GM12878 (cell line): ENCODE measurements around the gene FIBCD1. TPM values are rescaled to one million over a fixed set of nuclear protein-coding genes. Genes with fewer than 3 reads are reported as not detected.

ENCODE experiments used
- ATAC-seq: fragments of 200-7000 bp; cut with Tn5 transposase; 3 replicates; pipeline ENCODE4 v1.9.1; 2020; ENCODE audit warnings: mild to moderate bottlenecking, moderate library complexity
- BruUV-seq: library from RNA; stranded (reverse); fragments of 400-500 nt; replicated peaks from 2 replicates; lab custom pipeline; 2021; lab: Mats Ljungman, UMichigan
- CTCF ChIA-PET: fragments of 300-600 bp; sonication (Branson Sonifier 250); formaldehyde crosslinking; extraction: SDS; loops from one replicate; lab custom pipeline; 2021; ENCODE audit warnings: inconsistent platforms; lab: Yijun Ruan, JAX
- POLR2A ChIA-PET: fragments of 350-600 bp; formaldehyde crosslinking; extraction: SDS; loops from one replicate; lab custom pipeline; 2021; ENCODE audit warnings: inconsistent platforms; lab: Charles Lee
- RAD21 ChIA-PET: fragments of 300-600 bp; sonication (Branson Sonifier 250); formaldehyde crosslinking; loops from one replicate; lab custom pipeline; 2023; ENCODE audit warnings: antibody characterized with exemption; ENCODE audit not compliant: unreplicated experiment; lab: Charles Lee
- SMC1A ChIA-PET: fragments of 300-600 bp; sonication (Branson Sonifier 250); formaldehyde crosslinking; loops from one replicate; lab custom pipeline; 2023; ENCODE audit not compliant: unreplicated experiment, uncharacterized antibody; lab: Charles Lee
- DNase-seq: peaks from one replicate; pipeline ENCODE4 v3.0.0-alpha.2; 2011; ENCODE audit warnings: low read depth, low spot score
- FAIRE-seq: peaks from 3 replicates; lab custom pipeline; 2011; peaks lifted over from hg19 to GRCh38; lab: Jason Lieb, UNC
- H2AFZ ChIP-seq: 2 replicates; pipeline ENCODE4 v1.6.0; 2011; ENCODE audit warnings: low read depth, low read length, control low read depth; ENCODE audit not compliant: control insufficient read depth
- H3K27ac ChIP-seq: 2 replicates; pipeline ENCODE4 v1.5.1; 2011; ENCODE audit warnings: control low read depth; ENCODE audit not compliant: control insufficient read depth, insufficient read depth
- H3K27me3 ChIP-seq, 2 experiments: replicated peaks in 1 of 2; 2 replicates each; pipeline versions ENCODE4 v1.6.0 to v1.6.1; 2011; ENCODE audit warnings: low read length in 1 of 2; ENCODE audit not compliant: control insufficient read depth in 2 of 2, insufficient read depth in 2 of 2
- H3K36me3 ChIP-seq, 2 experiments: 2 replicates each; pipeline ENCODE4 v1.5.1; 2011; ENCODE audit warnings: low read length in 1 of 2; ENCODE audit not compliant: control insufficient read depth in 2 of 2, insufficient read depth in 2 of 2
- H3K4me1 ChIP-seq: 2 replicates; pipeline ENCODE4 v1.6.1; 2011; ENCODE audit warnings: mild to moderate bottlenecking, low read length, moderate library complexity, mixed read lengths; ENCODE audit not compliant: control insufficient read depth, insufficient read depth
- H3K4me2 ChIP-seq: 2 replicates; pipeline ENCODE4 v1.6.0; 2011; ENCODE audit warnings: control low read depth; ENCODE audit not compliant: control insufficient read depth, insufficient read depth
- H3K4me3 ChIP-seq: fragments of 200-600 bp; sonication (generic); 2 replicates; pipeline ENCODE4 v1.5.1; 2016
- H3K79me2 ChIP-seq: 2 replicates; pipeline ENCODE4 v1.6.0; 2011; ENCODE audit warnings: low read length; ENCODE audit not compliant: control insufficient read depth, insufficient read depth
- H3K9ac ChIP-seq: 2 replicates; pipeline ENCODE4 v1.8.0; 2011; ENCODE audit warnings: low read length, control low read depth, mixed read lengths; ENCODE audit not compliant: control insufficient read depth, insufficient read depth
- H3K9me3 ChIP-seq: replicated peaks from 3 replicates; pipeline ENCODE4 v1.5.1; 2011; ENCODE audit warnings: mild to moderate bottlenecking, low read length; ENCODE audit not compliant: control insufficient read depth, insufficient read depth
- H4K20me1 ChIP-seq: 2 replicates; pipeline ENCODE4 v1.6.0; 2011; ENCODE audit not compliant: control insufficient read depth, insufficient read depth
- BACH1 ChIP-seq: fragments of 450-650 bp; IDR thresholded peaks from 2 replicates; pipeline ENCODE4 v1.6.1; 2017; ENCODE audit warnings: mild to moderate bottlenecking, borderline replicate concordance
- BHLHE40 ChIP-seq, 2 experiments: fragments of 450-650 bp in 1 of 2; IDR thresholded peaks; 2 replicates each; pipeline ENCODE4 v1.6.1; 2011 to 2017; ENCODE audit warnings: low read depth in 2 of 2, borderline replicate concordance in 1 of 2, improper control_type of control experiment in 1 of 2, low read length in 1 of 2, mild to moderate bottlenecking in 1 of 2
- CBX5 ChIP-seq: sonication (generic); IDR thresholded peaks from 2 replicates; pipeline ENCODE4 v1.6.1; 2016; ENCODE audit warnings: low read depth, moderate library complexity, mild to moderate bottlenecking, inconsistent platforms
- CHD4 ChIP-seq: fragments of 200-600 bp; sonication (generic); IDR thresholded peaks from 2 replicates; pipeline ENCODE4 v1.6.1; 2016; ENCODE audit warnings: mild to moderate bottlenecking
- CREB1 ChIP-seq: IDR thresholded peaks from 2 replicates; pipeline ENCODE4 v1.6.1; 2012; ENCODE audit warnings: low read depth, mild to moderate bottlenecking, inconsistent platforms
- E2F4 ChIP-seq: IDR thresholded peaks from 2 replicates; pipeline ENCODE4 v1.6.1; 2012; ENCODE audit warnings: low read depth, low read length, improper control_type of control experiment
- HDGF ChIP-seq: fragments of 450-650 bp; IDR thresholded peaks from 2 replicates; pipeline ENCODE4 v1.6.1; 2016; ENCODE audit warnings: antibody characterized with exemption
- IRF5 ChIP-seq: fragments of 450-650 bp; IDR thresholded peaks from 2 replicates; pipeline ENCODE4 v1.6.1; 2017; ENCODE audit warnings: borderline replicate concordance
- JUND ChIP-seq: IDR thresholded peaks from 2 replicates; pipeline ENCODE4 v1.6.1; 2012; ENCODE audit warnings: low read depth, mild to moderate bottlenecking, low read length, improper control_type of control experiment, moderate library complexity
- KAT2A ChIP-seq: conservative IDR thresholded peaks from 2 replicates; pipeline ENCODE4 v1.6.1; 2011; ENCODE audit warnings: low read depth, low read length; ENCODE audit not compliant: control insufficient read depth
- MEF2A ChIP-seq: IDR thresholded peaks from 2 replicates; pipeline ENCODE4 v1.6.1; 2011; ENCODE audit warnings: low read depth, mild to moderate bottlenecking, low read length, moderate library complexity; ENCODE audit not compliant: insufficient read depth
- MTA3 ChIP-seq: IDR thresholded peaks from 2 replicates; pipeline ENCODE4 v1.6.1; 2012; ENCODE audit warnings: low read length, inconsistent platforms, borderline replicate concordance
- NFXL1 ChIP-seq: fragments of 450-650 bp; IDR thresholded peaks from 2 replicates; pipeline ENCODE4 v1.6.1; 2017; ENCODE audit warnings: antibody characterized with exemption, mild to moderate bottlenecking, borderline replicate concordance
- PRDM15 ChIP-seq: fragments of 450-650 bp; formaldehyde crosslinking; IDR thresholded peaks from 2 replicates; pipeline ENCODE4 v1.4.0; 2020; ENCODE audit warnings: mild to moderate bottlenecking, moderate library complexity
- RAD51 ChIP-seq: fragments of 450-650 bp; IDR thresholded peaks from 2 replicates; pipeline ENCODE4 v1.6.1; 2016; ENCODE audit warnings: moderate library complexity, mild to moderate bottlenecking, inconsistent platforms
- TAF1 ChIP-seq: IDR thresholded peaks from 2 replicates; pipeline ENCODE4 v1.6.1; 2011; ENCODE audit warnings: mild to moderate bottlenecking, low read depth, low read length, borderline replicate concordance
- USF2 ChIP-seq: IDR thresholded peaks from 2 replicates; pipeline ENCODE4 v1.6.1; 2011; ENCODE audit warnings: low read depth, low read length, improper control_type of control experiment, borderline replicate concordance
- ZNF274 ChIP-seq: IDR thresholded peaks from one replicate; pipeline ENCODE4 v1.8.0; 2011; ENCODE audit not compliant: insufficient read length, insufficient read depth
- ZSCAN29 ChIP-seq: fragments of 450-650 bp; IDR thresholded peaks from 2 replicates; pipeline ENCODE4 v1.6.1; 2017; ENCODE audit warnings: mild to moderate bottlenecking, moderate library complexity
- WGBS: methylation state at CpG from one replicate; pipeline ENCODE4 v1.1.6; 2016; ENCODE audit warnings: low lambda C conversion rate; ENCODE audit not compliant: insufficient replicate concordance, insufficient coverage; ENCODE audit errors: missing lambda C conversion rate; 5-methylcytosine and 5-hydroxymethylcytosine counted together
- in situ Hi-C: fragments of 300-500 bp; cut with MboI; formaldehyde crosslinking; loops from 9 replicates; pipeline ENCODE4 v1.14.3; 2018; ENCODE audit warnings: mixed read lengths
- intact Hi-C: fragments of 100-400 bp; cut with micrococcal nuclease; formaldehyde crosslinking; loops from one replicate; pipeline ENCODE4 v1.14.2; 2022; ENCODE audit not compliant: unreplicated experiment
- polyA plus RNA-seq, 11 experiments: library from polyadenylated mRNA; depleted of rRNA in 4 of 11; unstranded in 6 of 11; stranded (reverse) in 5 of 11; fragments of >200 nt; fragmentation: Nextera tagmentation in 4 of 11; fragmentation: Illumina TruSeq in 1 of 11; extraction: Ambion mirVana in 4 of 11; extraction: Trizol in 1 of 11; gene quantifications; 1 replicate in 1 of 11; 2 replicates in 10 of 11; pipeline versions ENCODE4 v1.2.1 to v1.2.3, GENCODE V29; 2011 to 2016; ENCODE audit warnings: inconsistent platforms in 2 of 11, missing spikeins in 2 of 11, low read depth in 1 of 11
- total RNA-seq, 4 experiments: library from RNA; depleted of rRNA in 3 of 4; stranded (reverse); fragments of >200 nt in 3 of 4; fragmentation: Illumina TruSeq in 1 of 4; extraction: Trizol in 1 of 4; gene quantifications; 2 replicates each; pipeline versions ENCODE4 v1.2.1 to v1.2.3, GENCODE V29; 2013 to 2021

Gene FIBCD1
- total and polyA plus RNA-seq, 10 of the 15 experiments (the other 5 are each of a cell fraction or from before 2014, with no cell fraction given), result 0.04 to 0.95 (median 0.25) TPM; not detected in 6

GRCh38 chr9:130983359-130983670 is 44.3 kb upstream of the FIBCD1 start:
- H3K9me3 ChIP-seq, result no peaks in the 10 kb centered on the region
- no peak overlapping the region for H2AFZ ChIP-seq
- no peaks in the 10 kb centered on the region for H4K20me1 ChIP-seq
- H3K4me2 ChIP-seq, result no peak overlapping the region
- H3K9ac ChIP-seq, result no peak overlapping the region
- WGBS, result 21% methylated on average over 6 of the region's 6 CpGs
- no peak for ATAC-seq
- no peak overlapping the region for H3K4me3 ChIP-seq
- FAIRE-seq, result no peak
- ChIA-PET CTCF (interaction anchor here (0.6 kb wide), 1 partner anchor 293 kb away, joined by 3 read pairs; the partner anchor contains the start of gene FAM78A), POLR2A (no interaction called here), SMC1A (no interaction called here), RAD21 (interaction anchor here (0.6 kb wide), 1 partner anchor 1287 kb away, joined by 3 read pairs; no protein-coding TSS in a partner anchor)
- H3K27ac ChIP-seq, result no peak overlapping the region
- intact Hi-C loops (no loop called here), in situ Hi-C loops (no loop called here)
- TF ChIP-seq PRDM15 (CRISPR knock-in tag) (no peak), RAD51 (no peak), MEF2A (no peak), CREB1 (no peak), CBX5 (no peak), HDGF (no peak), BACH1 (no peak), USF2 (no peak), CHD4 (no peak), BHLHE40 (IDR thresholded peaks at IDR 0.05; ENCODE audit: borderline replicate concordance in 1 of 2, low read depth in 2 of 2, low read length in 1 of 2) (no peak), E2F4 (no peak), TAF1 (no peak), ZNF274 (no peak), NFXL1 (no peak), ZSCAN29 (no peak), MTA3 (no peak), KAT2A (no peak), IRF5 (no peak), JUND (no peak)
- DNase-seq, result no peak
- BruUV-seq, result no TSS peak
- no peaks in the 10 kb centered on the region; a peak in 2 of 4 replicates for H3K27me3 ChIP-seq
- H3K36me3 ChIP-seq, result no peaks in the 10 kb centered on the region
- H3K4me1 ChIP-seq, result no peaks in the 10 kb centered on the region
- no peaks in the 10 kb centered on the region for H3K79me2 ChIP-seq
